NK-92 (cell line): Measurements from ENCODE around the gene MAZ.

ENCODE experiments used
- DNase-seq: peaks from one replicate; lab custom pipeline; 2025; ENCODE audit not compliant: unreplicated experiment; lab: John Stamatoyannopoulos, UW

MAZ gene

GRCh38 chr16:29852654-29853053, 46.3 kb downstream of the MAZ start:
- no peak for DNase-seq

GRCh38 chr16:29854520-29855100, 48.3 kb downstream of the MAZ start:
- no peak for DNase-seq

- DNase-seq = no peak
These were observed 50.9 kb downstream of the MAZ start for GRCh38 chr16:29857133-29857760.

GRCh38 chr16:29858149-29858849, 52.0 kb downstream of the MAZ start:
- no peak for DNase-seq

- no peak for DNase-seq
These were observed 52.6 kb downstream of the MAZ start for GRCh38 chr16:29858974-29859373.

- no peak for DNase-seq
These were observed 53.9 kb downstream of the MAZ start for GRCh38 chr16:29860218-29860617.
